Lower leg skin (tissue), 3 donors: ENCODE data around the gene PRDM16.

ENCODE experiments used
- CTCF ChIP-seq, 3 donors: fragments of 450-650 bp; IDR thresholded peaks; one replicate each; pipeline ENCODE4 v1.5.1; 2016; ENCODE audit warnings: antibody characterized with exemption in 3 of 3, mild to moderate bottlenecking in 3 of 3, moderate library complexity in 2 of 3
- POLR2A ChIP-seq, 2 donors: fragments of 450-650 bp; IDR thresholded peaks; one replicate each; pipeline ENCODE4 v1.6.1; 2016 to 2017; ENCODE audit warnings: antibody characterized with exemption in 2 of 2, mild to moderate bottlenecking in 1 of 2, moderate library complexity in 1 of 2

- TF ChIP-seq CTCF (IDR thresholded peaks at IDR 0.05): no peak
- no peak for TF ChIP-seq POLR2A (IDR thresholded peaks at IDR 0.05)
Observed at GRCh38 chr1:3227351-3227704, 158.3 kb downstream of the PRDM16 start.
